Endothelial cell of umbilical vein (primary cell): ENCODE results near the gene GPR33. TPM values are rescaled to one million over a fixed set of nuclear protein-coding genes. Genes with fewer than 3 reads are reported as not detected.

Experiments
- BruUV-seq: library from RNA; stranded (reverse); fragments of 400-500 nt; replicated peaks from 2 replicates; lab custom pipeline; 2021; lab: Mats Ljungman, UMichigan
- CTCF ChIA-PET: fragments of 300-600, 350-600 bp; sonication (Branson Sonifier 250); formaldehyde crosslinking; loops from one replicate; lab custom pipeline; 2021; ENCODE audit warnings: antibody characterized with exemption, inconsistent platforms; lab: Charles Lee
- POLR2A ChIA-PET: fragments of 300-600, 350-600 bp; sonication (Branson Sonifier 250); formaldehyde crosslinking; loops from one replicate; lab custom pipeline; 2021; ENCODE audit warnings: antibody characterized with exemption, inconsistent platforms; lab: Charles Lee
- DNase-seq: peaks from one replicate; pipeline ENCODE4 v3.0.0-alpha.2; 2011; ENCODE audit warnings: low read depth, low spot score
- FAIRE-seq: peaks from 2 replicates; lab custom pipeline; 2011; peaks lifted over from hg19 to GRCh38; lab: Jason Lieb, UNC
- H2AFZ ChIP-seq: 2 replicates; pipeline ENCODE4 v1.6.0; 2012; ENCODE audit warnings: low read depth, low read length, control low read depth, inconsistent platforms
- H3K27ac ChIP-seq: 2 replicates; pipeline ENCODE4 v1.5.1; 2011; ENCODE audit warnings: low read depth, mild to moderate bottlenecking, control low read depth, low read length, moderate library complexity; ENCODE audit not compliant: insufficient read depth
- H3K27me3 ChIP-seq, 2 experiments: 2 replicates each; pipeline versions ENCODE4 v1.6.0 to v1.6.1; 2011; ENCODE audit warnings: low read length in 2 of 2, mixed read lengths in 1 of 2; ENCODE audit not compliant: control insufficient read depth in 2 of 2, insufficient read depth in 2 of 2
- H3K36me3 ChIP-seq, 2 experiments: 2 replicates in 1 of 2; 3 replicates in 1 of 2; pipeline ENCODE4 v1.5.1; 2011; ENCODE audit warnings: low read length in 2 of 2, mild to moderate bottlenecking in 1 of 2, moderate library complexity in 1 of 2; ENCODE audit not compliant: control insufficient read depth in 2 of 2, insufficient read depth in 2 of 2; ENCODE audit errors: extremely low read depth in 1 of 2
- H3K4me1 ChIP-seq: 3 replicates; pipeline ENCODE4 v1.5.1; 2011; ENCODE audit warnings: mild to moderate bottlenecking, low read length; ENCODE audit not compliant: control insufficient read depth, insufficient read depth; ENCODE audit errors: extremely low read depth
- H3K4me2 ChIP-seq: 2 replicates; pipeline ENCODE4 v1.6.1; 2011; ENCODE audit warnings: low read length, control low read depth, mixed read lengths; ENCODE audit not compliant: insufficient read depth
- H3K4me3 ChIP-seq, 3 experiments: fragments of 200-600 bp in 1 of 3; sonication (generic), shearing (Covaris generic) in 1 of 3; replicated peaks in 1 of 3; 2 replicates each; pipeline ENCODE4 v1.5.1; 2011 to 2016; ENCODE audit warnings: control low read depth in 3 of 3, low read length in 3 of 3, mild to moderate bottlenecking in 2 of 3, inconsistent platforms in 1 of 3, low read depth in 1 of 3, moderate library complexity in 1 of 3; ENCODE audit not compliant: insufficient read depth in 1 of 3
- H3K79me2 ChIP-seq: 2 replicates; pipeline ENCODE4 v1.6.0; 2012; ENCODE audit warnings: low read length, inconsistent platforms; ENCODE audit not compliant: control insufficient read depth, insufficient read depth
- H3K9ac ChIP-seq: replicated peaks from 2 replicates; pipeline ENCODE3; 2011; ENCODE audit warnings: low read length, control low read depth; ENCODE audit not compliant: insufficient read depth; ENCODE audit errors: extremely low read depth
- H3K9me1 ChIP-seq: replicated peaks from 3 replicates; pipeline ENCODE4 v1.6.0; 2011; ENCODE audit warnings: mild to moderate bottlenecking, low read length; ENCODE audit not compliant: control insufficient read depth, insufficient read depth; ENCODE audit errors: extremely low read depth
- H3K9me3 ChIP-seq: replicated peaks from 2 replicates; pipeline ENCODE4 v1.5.1; 2012; ENCODE audit warnings: low read length, inconsistent platforms; ENCODE audit not compliant: control insufficient read depth, insufficient read depth
- H4K20me1 ChIP-seq: replicated peaks from 2 replicates; pipeline ENCODE3; 2011; ENCODE audit warnings: mild to moderate bottlenecking, low read length; ENCODE audit not compliant: control insufficient read depth, insufficient read depth; ENCODE audit errors: extremely low read depth
- EZH2 ChIP-seq: IDR thresholded peaks from 2 replicates; pipeline ENCODE4 v1.6.1; 2012; ENCODE audit warnings: borderline replicate concordance, low read depth, mild to moderate bottlenecking, moderate library complexity, low read length, inconsistent platforms; ENCODE audit not compliant: severe bottlenecking
- FOS ChIP-seq: IDR thresholded peaks from 2 replicates; pipeline ENCODE4 v1.6.1; 2011; ENCODE audit warnings: mild to moderate bottlenecking, low read length, moderate library complexity, borderline replicate concordance; ENCODE audit not compliant: insufficient read depth
- GATA2 ChIP-seq: IDR thresholded peaks from 2 replicates; pipeline ENCODE4 v1.7.0; 2011; ENCODE audit warnings: low read depth, mild to moderate bottlenecking, moderate library complexity, mixed read lengths, low read length; ENCODE audit not compliant: insufficient read length, insufficient read depth
- JUN ChIP-seq: IDR thresholded peaks from 2 replicates; pipeline ENCODE4 v1.6.1; 2011; ENCODE audit warnings: borderline replicate concordance, low read depth; ENCODE audit not compliant: insufficient read length, insufficient read depth
- MYC ChIP-seq: IDR thresholded peaks from one replicate; pipeline ENCODE4 v1.6.1; 2011; ENCODE audit warnings: mild to moderate bottlenecking, low read depth, low read length
- POLR2A ChIP-seq: IDR thresholded peaks from 2 replicates; pipeline ENCODE4 v1.6.1; 2012; ENCODE audit warnings: low read depth, mild to moderate bottlenecking, control low read depth, low read length
- POLR2AphosphoS5 ChIP-seq: IDR thresholded peaks from 2 replicates; pipeline ENCODE4 v1.6.1; 2012; ENCODE audit warnings: low read depth, mild to moderate bottlenecking, control low read depth, low read length, moderate library complexity; ENCODE audit not compliant: insufficient read depth
- dilution Hi-C: fragments of 300-500 bp; cut with MboI; formaldehyde crosslinking; loops from one replicate; pipeline ENCODE4 v1.15.0; 2019; ENCODE audit warnings: low sequenced_read_pairs; ENCODE audit not compliant: extremely low pct_ligation_motif_present
- intact Hi-C: fragments of 100-400 bp; cut with micrococcal nuclease; formaldehyde crosslinking; loops from one replicate; pipeline ENCODE4 v1.10.0; 2022
- polyA plus RNA-seq, 4 experiments: library from polyadenylated mRNA; depleted of rRNA in 3 of 4; stranded (reverse) in 3 of 4; unstranded in 1 of 4; fragments of >200 nt; gene quantifications; 2 replicates each; pipeline versions ENCODE4 v1.2.1 to v1.2.3, GENCODE V29; 2011 to 2012; ENCODE audit warnings: missing spikeins in 1 of 4
- total RNA-seq: library from RNA; stranded (reverse); gene quantifications from 2 replicates; pipeline ENCODE4 v1.2.3, GENCODE V29; 2021
- TF ChIP-seq, protein P1 (sequence below): IDR thresholded peaks from 2 replicates; pipeline ENCODE4 v1.6.1; 2011; ENCODE audit not compliant: insufficient read depth, insufficient read length
- TF ChIP-seq, protein P2 (sequence below), 2 donors: IDR thresholded peaks; 1 replicate in 1 of 2; 2 replicates in 1 of 2; pipeline ENCODE4 v1.5.1; 2011; ENCODE audit warnings: low read length in 2 of 2, mild to moderate bottlenecking in 2 of 2, moderate library complexity in 2 of 2, control low read depth in 1 of 2, inconsistent platforms in 1 of 2, low read depth in 1 of 2; ENCODE audit not compliant: insufficient read depth in 1 of 2; ENCODE audit errors: extremely low read depth in 1 of 2

GPR33 gene
- total and polyA plus RNA-seq, 2 donors (not counting 3 experiments of a cell fraction or from before 2014, with no cell fraction given), result not detected

- dilution Hi-C loops (no loop called here), intact Hi-C loops (loop anchor here (1.0 to 5.0 kb wide), 6 partner anchors 38 to 797 kb away; partner anchors contain the start of genes HEATR5A, NUBPL, RNU6-7 and RNU6-8)
- FAIRE-seq (no peak), DNase-seq (no peak)
- no TSS peak for BruUV-seq
- Histone ChIP-seq H3K79me2 (peaks cover 3% of the 10 kb centered on the region), H3K36me3 (peaks cover 0 to 1% of the 10 kb centered on the region in 2 experiments), H3K27me3 (no peaks in the 10 kb centered on the region), H3K4me3 (peak overlapping the region in 1 of 3 experiments; percentile 24), H4K20me1 (no peaks in the 10 kb centered on the region), H3K4me2 (peak overlapping the region; percentile 75), H3K9me1 (no peaks in the 10 kb centered on the region), H3K27ac (no peak overlapping the region), H3K9ac (peak overlapping the region; percentile 76), H3K9me3 (no peaks in the 10 kb centered on the region), H2AFZ (peak overlapping the region; percentile 6), H3K4me1 (peaks cover 2% of the 10 kb centered on the region)
- CTCF ChIA-PET, result interaction anchor here (0.6 to 1.6 kb wide), 6 partner anchors 10 to 797 kb away, joined by 3 to 7 read pairs (median 4); partner anchors contain the start of gene ARHGAP5
- TF ChIP-seq FOS (no peak), POLR2A (no peak), GATA2 (no peak), EZH2 (no peak), MYC (no peak), JUN (no peak), POLR2AphosphoS5 (no peak)
- TF ChIP-seq, protein P1, sequence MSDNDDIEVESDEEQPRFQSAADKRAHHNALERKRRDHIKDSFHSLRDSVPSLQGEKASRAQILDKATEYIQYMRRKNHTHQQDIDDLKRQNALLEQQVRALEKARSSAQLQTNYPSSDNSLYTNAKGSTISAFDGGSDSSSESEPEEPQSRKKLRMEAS, result no peak
- TF ChIP-seq, protein P2, sequence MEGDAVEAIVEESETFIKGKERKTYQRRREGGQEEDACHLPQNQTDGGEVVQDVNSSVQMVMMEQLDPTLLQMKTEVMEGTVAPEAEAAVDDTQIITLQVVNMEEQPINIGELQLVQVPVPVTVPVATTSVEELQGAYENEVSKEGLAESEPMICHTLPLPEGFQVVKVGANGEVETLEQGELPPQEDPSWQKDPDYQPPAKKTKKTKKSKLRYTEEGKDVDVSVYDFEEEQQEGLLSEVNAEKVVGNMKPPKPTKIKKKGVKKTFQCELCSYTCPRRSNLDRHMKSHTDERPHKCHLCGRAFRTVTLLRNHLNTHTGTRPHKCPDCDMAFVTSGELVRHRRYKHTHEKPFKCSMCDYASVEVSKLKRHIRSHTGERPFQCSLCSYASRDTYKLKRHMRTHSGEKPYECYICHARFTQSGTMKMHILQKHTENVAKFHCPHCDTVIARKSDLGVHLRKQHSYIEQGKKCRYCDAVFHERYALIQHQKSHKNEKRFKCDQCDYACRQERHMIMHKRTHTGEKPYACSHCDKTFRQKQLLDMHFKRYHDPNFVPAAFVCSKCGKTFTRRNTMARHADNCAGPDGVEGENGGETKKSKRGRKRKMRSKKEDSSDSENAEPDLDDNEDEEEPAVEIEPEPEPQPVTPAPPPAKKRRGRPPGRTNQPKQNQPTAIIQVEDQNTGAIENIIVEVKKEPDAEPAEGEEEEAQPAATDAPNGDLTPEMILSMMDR (IDR thresholded peaks at IDR 0.05; ENCODE audit: extremely low read depth in 1 of 2, insufficient read depth in 1 of 2, low read depth in 1 of 2, low read length in 2 of 2), result no peak
- POLR2A ChIA-PET, result interaction anchor here (1.3 kb wide), 1 partner anchor 37 kb away, joined by 15 read pairs; the partner anchor contains the start of gene HEATR5A
These were observed 29.9 kb downstream of the GPR33 start for GRCh38 chr14:31457665-31458659.
